ENCODE results near the gene C5orf63. TPM values are rescaled to one million over a fixed set of nuclear protein-coding genes. Genes with fewer than 3 reads are reported as not detected.
"Not testable (repeated sequence)": the region's sequence is repeated elsewhere in the genome, so short reads cannot be mapped to it uniquely, and the experiment has no call there.

The C5orf63 gene
- 2.3 and 3.0 TPM in 2 replicates for total RNA-seq
- long read RNA-seq, partial matches to known transcripts, result 2 of 4 reads
- long read RNA-seq, other reads (novel, unspliced or antisense), result 1 of 4 reads

DNA sequence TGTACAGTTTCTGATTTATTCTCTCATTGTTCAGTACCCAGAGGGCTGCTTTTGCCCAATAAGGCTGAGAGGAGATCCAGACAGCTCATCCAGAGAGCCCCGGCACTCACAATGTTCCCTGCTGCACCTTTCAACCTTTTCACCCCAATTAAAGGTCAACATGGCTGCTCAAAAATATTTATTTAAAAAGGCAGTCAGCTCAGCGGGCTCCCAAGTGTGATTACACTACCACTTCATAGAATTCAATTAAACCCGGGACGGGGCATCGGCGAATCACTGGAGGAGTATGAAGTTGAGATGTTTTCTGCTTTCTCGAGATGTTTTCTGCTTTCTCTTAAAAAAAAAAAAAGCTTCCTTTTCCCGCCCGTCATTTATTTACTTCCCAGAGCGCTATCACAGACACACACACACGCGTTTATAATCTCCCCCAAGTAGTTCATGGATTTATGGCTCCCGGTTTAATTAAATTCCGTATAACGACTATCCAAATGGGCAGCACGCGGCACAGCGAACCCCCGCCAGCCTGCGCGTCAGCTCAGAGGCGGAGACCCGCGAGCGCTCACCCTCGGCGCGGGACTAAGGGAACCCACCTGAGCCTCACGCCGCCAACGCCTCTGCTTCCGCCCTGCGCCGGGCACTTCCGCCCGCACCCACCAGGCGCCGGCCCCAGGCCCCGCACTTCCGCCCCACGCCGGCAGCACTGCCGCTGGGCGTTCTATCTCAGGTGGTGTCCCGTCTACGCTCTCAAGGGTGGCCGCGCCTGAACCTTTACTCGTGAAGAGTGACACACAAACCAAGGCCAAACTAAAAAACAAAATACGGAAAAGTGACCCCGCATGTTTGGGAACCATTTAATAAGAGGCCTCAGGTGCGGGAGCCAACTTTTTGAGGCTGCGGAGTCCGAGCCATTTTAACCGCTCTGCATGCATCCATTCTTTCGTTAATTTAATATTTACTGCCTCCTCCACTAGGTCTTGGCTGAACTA lies at the start of gene C5orf63:
Gene C5orf63 (minus strand): TSS at position 642 of the 986 bp plus-strand sequence. CDS start 14,507 bp downstream, outside the sequence.
- Mint-ChIP-seq H3K4me3 (peak within 1 kb of the TSS; percentile 69), H3K9me3 (no peaks in the 10 kb centered on the region), H3K36me3 (ENCODE audit: low read depth) (no peaks in the 10 kb centered on the region), H3K4me1 (peaks cover 15% of the 10 kb centered on the region), H3K27me3 (ENCODE audit: low read depth) (no peaks in the 10 kb centered on the region), H3K27ac (ENCODE audit: unreplicated experiment) (peak within 1 kb of the TSS; percentile 86)
- TF ChIP-seq, protein P1, sequence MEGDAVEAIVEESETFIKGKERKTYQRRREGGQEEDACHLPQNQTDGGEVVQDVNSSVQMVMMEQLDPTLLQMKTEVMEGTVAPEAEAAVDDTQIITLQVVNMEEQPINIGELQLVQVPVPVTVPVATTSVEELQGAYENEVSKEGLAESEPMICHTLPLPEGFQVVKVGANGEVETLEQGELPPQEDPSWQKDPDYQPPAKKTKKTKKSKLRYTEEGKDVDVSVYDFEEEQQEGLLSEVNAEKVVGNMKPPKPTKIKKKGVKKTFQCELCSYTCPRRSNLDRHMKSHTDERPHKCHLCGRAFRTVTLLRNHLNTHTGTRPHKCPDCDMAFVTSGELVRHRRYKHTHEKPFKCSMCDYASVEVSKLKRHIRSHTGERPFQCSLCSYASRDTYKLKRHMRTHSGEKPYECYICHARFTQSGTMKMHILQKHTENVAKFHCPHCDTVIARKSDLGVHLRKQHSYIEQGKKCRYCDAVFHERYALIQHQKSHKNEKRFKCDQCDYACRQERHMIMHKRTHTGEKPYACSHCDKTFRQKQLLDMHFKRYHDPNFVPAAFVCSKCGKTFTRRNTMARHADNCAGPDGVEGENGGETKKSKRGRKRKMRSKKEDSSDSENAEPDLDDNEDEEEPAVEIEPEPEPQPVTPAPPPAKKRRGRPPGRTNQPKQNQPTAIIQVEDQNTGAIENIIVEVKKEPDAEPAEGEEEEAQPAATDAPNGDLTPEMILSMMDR (conservative IDR thresholded peaks at IDR 0.05), result peak; percentile 35
- DNase-seq (ENCODE audit: low read depth, low spot score), result no peak

DNA sequence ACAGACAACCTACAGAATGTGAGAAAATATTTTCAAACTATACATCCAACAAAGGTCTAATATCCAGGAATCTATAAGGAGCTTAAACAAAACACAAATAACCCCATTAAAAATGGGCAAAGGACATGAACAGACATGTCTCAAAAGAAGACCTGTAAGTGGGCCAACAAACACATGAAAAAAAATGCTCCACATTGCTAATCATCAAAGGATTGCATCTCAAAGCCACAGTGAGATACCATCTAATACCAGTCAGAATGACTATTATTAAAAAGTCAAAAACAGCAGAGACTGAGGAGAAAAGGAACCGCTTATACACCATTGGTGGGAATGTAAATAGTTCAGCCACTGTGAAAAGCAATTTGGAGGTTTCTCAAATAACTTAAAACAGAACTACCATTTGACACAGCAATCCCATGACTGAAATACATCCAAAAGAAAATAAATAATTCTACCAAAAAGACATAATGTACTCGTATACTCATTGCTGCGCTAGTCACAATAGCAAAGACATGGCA lies 39.1 kb upstream of the C5orf63 start:
- Mint-ChIP-seq H3K27me3 (ENCODE audit: low read depth) (no peaks in the 10 kb centered on the region), H3K4me3 (no peak overlapping the region), H3K27ac (ENCODE audit: unreplicated experiment) (no peak overlapping the region), H3K9me3 (peaks cover 14% of the 10 kb centered on the region), H3K36me3 (ENCODE audit: low read depth) (peaks cover 23% of the 10 kb centered on the region), H3K4me1 (no peaks in the 10 kb centered on the region)
- no peak for DNase-seq (ENCODE audit: low read depth, low spot score)
- TF ChIP-seq, protein P1 (conservative IDR thresholded peaks at IDR 0.05), result no peak

DNA sequence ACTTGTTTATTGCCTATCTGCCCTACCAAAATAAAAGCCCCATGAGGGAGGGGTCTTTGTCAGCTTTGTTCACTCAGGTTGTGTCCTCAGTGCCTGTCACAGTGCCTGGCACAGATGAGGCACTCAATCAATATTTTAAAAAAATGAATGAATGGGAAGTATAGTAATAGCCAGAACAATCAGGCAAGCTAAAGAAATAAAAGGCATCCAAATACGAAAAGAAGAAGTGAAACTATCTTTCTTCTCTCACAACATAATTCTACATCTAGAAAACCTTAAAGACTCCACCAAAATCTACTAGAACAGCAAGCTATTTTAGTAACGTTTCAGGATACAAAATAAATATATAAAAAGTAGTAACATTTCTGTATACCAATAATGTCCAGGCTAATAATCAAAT lies 37.8 kb upstream of the C5orf63 start:
- no peak overlapping the region for H3K27ac Mint-ChIP-seq (ENCODE audit: unreplicated experiment)
- TF ChIP-seq, protein P1 (conservative IDR thresholded peaks at IDR 0.05), result no peak
- no peaks in the 10 kb centered on the region for H3K4me1 Mint-ChIP-seq
- no peak overlapping the region for H3K4me3 Mint-ChIP-seq
- H3K36me3 Mint-ChIP-seq (ENCODE audit: low read depth), result peaks cover 23% of the 10 kb centered on the region
- H3K27me3 Mint-ChIP-seq (ENCODE audit: low read depth), result no peaks in the 10 kb centered on the region
- DNase-seq (ENCODE audit: low read depth, low spot score), result no peak
- peaks cover 17% of the 10 kb centered on the region for H3K9me3 Mint-ChIP-seq

DNA sequence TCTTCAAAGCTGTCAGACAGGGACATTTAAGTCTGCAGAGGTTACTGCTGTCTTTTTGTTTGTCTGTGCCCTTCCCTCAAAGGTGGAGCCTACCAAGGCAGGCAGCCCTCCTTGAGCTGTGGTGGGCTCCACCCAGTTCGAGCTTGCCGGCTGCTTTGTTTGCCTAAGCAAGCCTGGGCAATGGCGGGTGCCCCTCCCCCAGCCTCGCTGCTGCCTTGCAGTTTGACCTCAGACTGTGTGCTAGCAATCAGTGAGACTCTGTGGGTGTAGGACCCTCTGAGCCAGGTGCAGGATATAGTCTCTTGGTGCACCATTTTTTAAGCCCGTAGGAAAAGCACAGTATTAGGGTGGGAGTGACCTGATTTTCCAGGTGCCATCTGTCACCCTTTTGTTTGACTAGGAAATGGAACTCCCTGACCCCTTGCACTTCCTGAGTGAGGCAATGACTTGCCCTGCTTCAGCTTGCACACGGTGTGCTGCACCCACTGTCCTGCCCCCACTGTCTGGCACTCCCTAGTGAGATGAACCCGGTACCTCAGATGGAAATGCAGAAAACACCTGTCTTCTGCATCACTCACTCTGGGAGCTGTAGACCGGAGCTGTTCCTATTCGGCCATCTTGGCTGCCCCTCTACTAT lies 35.4 kb upstream of the C5orf63 start:
- not testable (repeated sequence) for DNase-seq (ENCODE audit: low read depth, low spot score); H3K27ac Mint-ChIP-seq (ENCODE audit: unreplicated experiment); H3K27me3 Mint-ChIP-seq (ENCODE audit: low read depth); H3K4me1 Mint-ChIP-seq; H3K4me3 Mint-ChIP-seq
- peaks cover 23% of the 10 kb centered on the region for H3K36me3 Mint-ChIP-seq (ENCODE audit: low read depth)
- H3K9me3 Mint-ChIP-seq, result peaks cover 18% of the 10 kb centered on the region

DNA sequence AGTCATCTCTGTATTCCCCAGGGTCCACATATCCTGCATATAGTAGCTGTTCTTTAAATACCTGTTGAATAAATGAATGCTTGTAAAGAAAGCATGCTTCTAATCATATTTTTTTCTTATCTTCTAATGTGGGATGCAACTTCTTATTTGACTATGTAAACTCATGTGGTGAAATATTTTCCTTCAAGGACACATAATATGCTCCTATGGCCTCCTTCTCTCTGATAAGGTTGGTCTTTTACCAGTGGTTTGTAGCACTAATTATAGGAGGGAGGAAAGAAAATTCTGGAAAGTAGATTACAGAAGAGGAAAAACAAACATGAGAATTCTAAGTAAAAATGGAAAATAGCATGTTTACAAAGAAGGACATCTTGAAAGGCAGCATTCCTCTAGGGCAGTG lies 28.6 kb upstream of the C5orf63 start:
- peaks cover 18% of the 10 kb centered on the region for H3K4me1 Mint-ChIP-seq
- no peak overlapping the region for H3K27ac Mint-ChIP-seq (ENCODE audit: unreplicated experiment)
- H3K36me3 Mint-ChIP-seq (ENCODE audit: low read depth), result no peaks in the 10 kb centered on the region
- no peak for DNase-seq (ENCODE audit: low read depth, low spot score)
- H3K9me3 Mint-ChIP-seq, result peaks cover 6% of the 10 kb centered on the region
- TF ChIP-seq, protein P1 (conservative IDR thresholded peaks at IDR 0.05), result no peak
- H3K27me3 Mint-ChIP-seq (ENCODE audit: low read depth), result no peaks in the 10 kb centered on the region
- no peak overlapping the region for H3K4me3 Mint-ChIP-seq
